HG02678 (cell line): ENCODE data around the gene WDR90.

Experiments
- ATAC-seq: cut with Tn5 transposase; IDR thresholded peaks from one replicate; pipeline ENCODE4 v1.9.1; 2021; ENCODE audit warnings: mild to moderate bottlenecking, moderate library complexity; ENCODE audit not compliant: unreplicated experiment

The WDR90 gene

GRCh38 chr16:658679-659571, 9.8 kb downstream of the WDR90 start:
- no peak for ATAC-seq

GRCh38 chr16:659618-660017, 10.5 kb downstream of the WDR90 start:
- ATAC-seq, result no peak

GRCh38 chr16:660132-660458, 10.9 kb downstream of the WDR90 start:
- ATAC-seq, result no peak

GRCh38 chr16:660459-661183, 11.5 kb downstream of the WDR90 start:
- peak; percentile 64 for ATAC-seq

- no peak for ATAC-seq
These were observed 12.1 kb downstream of the WDR90 start for GRCh38 chr16:661184-661821.

GRCh38 chr16:662095-662494, 12.9 kb downstream of the WDR90 start:
- ATAC-seq, result no peak

GRCh38 chr16:662597-662996, 13.4 kb downstream of the WDR90 start:
- no peak for ATAC-seq

GRCh38 chr16:666572-666971, 17.4 kb downstream of the WDR90 start:
- no peak for ATAC-seq

- ATAC-seq, result no peak
These were observed 18.1 kb downstream of the WDR90 start for GRCh38 chr16:667113-667779.

GRCh38 chr16:667780-668518, 18.8 kb downstream of the WDR90 start, which contains the start of gene RHOT2:
Gene RHOT2 (plus strand): TSS chr16:668132. CDS start chr16:668200, 68 bp downstream.
- peak; percentile 82 for ATAC-seq

- ATAC-seq, result no peak
These were observed 19.5 kb downstream of the WDR90 start for GRCh38 chr16:668519-669171.

GRCh38 chr16:669666-670065, 20.5 kb downstream of the WDR90 start:
- ATAC-seq, result no peak

GRCh38 chr16:670485-671352, 21.6 kb downstream of the WDR90 start:
- ATAC-seq, result no peak

GRCh38 chr16:671353-672131, 22.4 kb downstream of the WDR90 start:
- ATAC-seq, result no peak

- no peak for ATAC-seq
These were observed 23.2 kb downstream of the WDR90 start for GRCh38 chr16:672371-672770.

GRCh38 chr16:672851-673250, 23.7 kb downstream of the WDR90 start:
- ATAC-seq, result no peak

GRCh38 chr16:673399-673991, 24.3 kb downstream of the WDR90 start:
- no peak for ATAC-seq
